Stomach smooth muscle (tissue), 2 donors: ENCODE data around the gene NFKB1.
"Not testable (repeated sequence)": the region's sequence is repeated elsewhere in the genome, so short reads cannot be mapped to it uniquely, and the experiment has no call there.

Experiments used
- H3K27ac ChIP-seq: one replicate; pipeline ENCODE4 v1.7.0; 2013; ENCODE audit warnings: mild to moderate bottlenecking, low read length, inconsistent platforms
- H3K27me3 ChIP-seq, 2 donors: one replicate each; pipeline ENCODE4 v1.7.0; 2013; ENCODE audit warnings: low read length in 2 of 2; ENCODE audit not compliant: insufficient read depth in 2 of 2, control insufficient read depth in 1 of 2
- H3K36me3 ChIP-seq, 2 donors: one replicate each; pipeline ENCODE4 v1.7.0; 2013; ENCODE audit warnings: low read length in 2 of 2; ENCODE audit not compliant: control insufficient read depth in 2 of 2, insufficient read depth in 2 of 2
- H3K4me1 ChIP-seq: one replicate; pipeline ENCODE4 v1.7.0; 2013; ENCODE audit warnings: low read length; ENCODE audit not compliant: control insufficient read depth, insufficient read depth
- H3K4me3 ChIP-seq, 2 donors: one replicate each; pipeline ENCODE4 v1.7.0; 2013; ENCODE audit warnings: low read length in 2 of 2
- H3K9ac ChIP-seq, 2 donors: one replicate each; pipeline ENCODE4 v1.7.0; 2013; ENCODE audit warnings: low read length in 2 of 2, mild to moderate bottlenecking in 1 of 2
- H3K9me3 ChIP-seq, 2 donors: one replicate each; pipeline ENCODE4 v1.7.0; 2013; ENCODE audit warnings: low read length in 2 of 2; ENCODE audit not compliant: control insufficient read depth in 2 of 2
- donor health status: healthy.
- donor health status: Pancreatic carcinoma.

The NFKB1 gene

GRCh38 chr4:102564399-102565059, 63.4 kb downstream of the NFKB1 start:
- H3K9me3 ChIP-seq = no peaks in the 10 kb centered on the region
- peaks cover 0 to 3% of the 10 kb centered on the region in 2 donors for H3K36me3 ChIP-seq
- H3K4me3 ChIP-seq = no peak overlapping the region
- no peak overlapping the region for H3K27ac ChIP-seq
- no peak overlapping the region for H3K9ac ChIP-seq
- no peaks in the 10 kb centered on the region for H3K27me3 ChIP-seq
- H3K4me1 ChIP-seq = no peaks in the 10 kb centered on the region

- Histone ChIP-seq H3K9me3 (no peaks in the 10 kb centered on the region), H3K9ac (no peak overlapping the region), H3K4me1 (no peaks in the 10 kb centered on the region), H3K27me3 (no peaks in the 10 kb centered on the region), H3K27ac (no peak overlapping the region), H3K4me3 (no peak overlapping the region), H3K36me3 (peaks cover 0 to 3% of the 10 kb centered on the region in 2 donors)
Measured at GRCh38 chr4:102565696-102566095, 64.5 kb downstream of the NFKB1 start.

- Histone ChIP-seq H3K4me3 (no peak overlapping the region), H3K27me3 (no peaks in the 10 kb centered on the region), H3K36me3 (peaks cover 0 to 3% of the 10 kb centered on the region in 2 donors), H3K9me3 (no peaks in the 10 kb centered on the region), H3K4me1 (no peaks in the 10 kb centered on the region), H3K27ac (no peak overlapping the region), H3K9ac (no peak overlapping the region)
Measured at GRCh38 chr4:102566426-102566825, 65.3 kb downstream of the NFKB1 start.

- no peaks in the 10 kb centered on the region for H3K4me1 ChIP-seq
- no peaks in the 10 kb centered on the region for H3K9me3 ChIP-seq
Measured at GRCh38 chr4:102567427-102567826, 66.3 kb downstream of the NFKB1 start.

GRCh38 chr4:102569200-102569599, 68.0 kb downstream of the NFKB1 start:
- Histone ChIP-seq H3K4me3 (no peak overlapping the region), H3K4me1 (no peaks in the 10 kb centered on the region), H3K27ac (no peak overlapping the region), H3K36me3 (peaks cover 0 to 3% of the 10 kb centered on the region in 2 donors), H3K27me3 (no peaks in the 10 kb centered on the region), H3K9ac (no peak overlapping the region), H3K9me3 (no peaks in the 10 kb centered on the region)

More at GRCh38 chr4:102567427-102567826, 66.3 kb downstream of the NFKB1 start:
- H3K36me3 ChIP-seq = peaks cover 0 to 3% of the 10 kb centered on the region in 2 donors
- no peak overlapping the region for H3K9ac ChIP-seq
- H3K27ac ChIP-seq = no peak overlapping the region
- H3K4me3 ChIP-seq = no peak overlapping the region
- H3K27me3 ChIP-seq = no peaks in the 10 kb centered on the region

- H3K27ac ChIP-seq, H3K4me1 ChIP-seq, H3K36me3 ChIP-seq, H3K9me3 ChIP-seq, H3K4me3 ChIP-seq, H3K9ac ChIP-seq, H3K27me3 ChIP-seq: not testable (repeated sequence)
Measured at GRCh38 chr4:102570211-102570610, 69.1 kb downstream of the NFKB1 start.

GRCh38 chr4:102572452-102572851, 71.3 kb downstream of the NFKB1 start:
- Histone ChIP-seq H3K4me3 (no peak overlapping the region), H3K9ac (no peak overlapping the region), H3K36me3 (peaks cover 5 to 7% of the 10 kb centered on the region in 2 donors), H3K9me3 (no peaks in the 10 kb centered on the region), H3K27ac (no peak overlapping the region), H3K27me3 (no peaks in the 10 kb centered on the region), H3K4me1 (no peaks in the 10 kb centered on the region)

GRCh38 chr4:102574317-102574716, 73.2 kb downstream of the NFKB1 start:
- Histone ChIP-seq H3K9ac (no peak overlapping the region), H3K4me1 (no peaks in the 10 kb centered on the region), H3K27ac (no peak overlapping the region), H3K9me3 (no peaks in the 10 kb centered on the region), H3K27me3 (no peaks in the 10 kb centered on the region), H3K36me3 (peaks cover 15 to 23% of the 10 kb centered on the region in 2 donors), H3K4me3 (no peak overlapping the region)

GRCh38 chr4:102575369-102576129, 74.4 kb downstream of the NFKB1 start:
- H3K36me3 ChIP-seq = peaks cover 18 to 26% of the 10 kb centered on the region in 2 donors

GRCh38 chr4:102578270-102578669, 77.1 kb downstream of the NFKB1 start:
- no peak overlapping the region for H3K27ac ChIP-seq
- H3K9ac ChIP-seq = no peak overlapping the region
- H3K4me3 ChIP-seq = no peak overlapping the region
- H3K9me3 ChIP-seq = no peaks in the 10 kb centered on the region
- H3K4me1 ChIP-seq = no peaks in the 10 kb centered on the region
- no peaks in the 10 kb centered on the region for H3K27me3 ChIP-seq
- peaks cover 27 to 30% of the 10 kb centered on the region in 2 donors for H3K36me3 ChIP-seq

More at GRCh38 chr4:102575369-102576129, 74.4 kb downstream of the NFKB1 start:
- Histone ChIP-seq H3K27me3 (no peaks in the 10 kb centered on the region), H3K9me3 (no peaks in the 10 kb centered on the region), H3K4me3 (no peak overlapping the region), H3K9ac (no peak overlapping the region), H3K27ac (no peak overlapping the region), H3K4me1 (no peaks in the 10 kb centered on the region)

GRCh38 chr4:102578819-102579218, 77.7 kb downstream of the NFKB1 start:
- H3K36me3 ChIP-seq = peaks cover 27 to 30% of the 10 kb centered on the region in 2 donors

More at GRCh38 chr4:102578819-102579218, 77.7 kb downstream of the NFKB1 start:
- Histone ChIP-seq H3K27me3 (no peaks in the 10 kb centered on the region), H3K27ac (no peak overlapping the region), H3K9ac (no peak overlapping the region), H3K4me3 (no peak overlapping the region), H3K4me1 (no peaks in the 10 kb centered on the region), H3K9me3 (no peaks in the 10 kb centered on the region)
